Liver (tissue), 9 donors: ENCODE results near the gene TM4SF5. TPM values are rescaled to one million over a fixed set of nuclear protein-coding genes. Genes with fewer than 3 reads are reported as not detected.

Experiments used
- DNase-seq: peaks from one replicate; pipeline ENCODE4 v3.0.0-alpha.2; 2017; ENCODE audit warnings: low spot score
- H3K27ac ChIP-seq, 2 donors: one replicate each; pipeline ENCODE4 v1.7.0; 2013; ENCODE audit warnings: inconsistent platforms in 2 of 2, low read length in 2 of 2, control low read depth in 1 of 2, low read depth in 1 of 2, mild to moderate bottlenecking in 1 of 2
- H3K27me3 ChIP-seq, 4 donors: one replicate each; pipeline versions ENCODE4 v1.6.1 to v1.7.0; 2013; ENCODE audit warnings: low read length in 3 of 4, inconsistent platforms in 1 of 4, mild to moderate bottlenecking in 1 of 4, moderate library complexity in 1 of 4; ENCODE audit not compliant: control insufficient read depth in 4 of 4, insufficient read depth in 4 of 4
- H3K36me3 ChIP-seq, 4 donors: one replicate each; pipeline versions ENCODE4 v1.6.1 to v1.7.0; 2013; ENCODE audit warnings: low read length in 3 of 4, mild to moderate bottlenecking in 3 of 4, low read depth in 1 of 4, moderate library complexity in 1 of 4; ENCODE audit not compliant: control insufficient read depth in 4 of 4, insufficient read depth in 3 of 4
- H3K4me1 ChIP-seq, 4 donors: one replicate each; pipeline versions ENCODE4 v1.6.1 to v1.7.0; 2013; ENCODE audit warnings: low read length in 3 of 4, mild to moderate bottlenecking in 3 of 4, moderate library complexity in 1 of 4; ENCODE audit not compliant: control insufficient read depth in 4 of 4, insufficient read depth in 4 of 4
- H3K4me3 ChIP-seq, 3 donors: one replicate each; pipeline versions ENCODE4 v1.6.1 to v1.7.0; 2013; ENCODE audit warnings: low read length in 3 of 3, control low read depth in 1 of 3, low read depth in 1 of 3, mild to moderate bottlenecking in 1 of 3
- H3K9ac ChIP-seq, 2 donors: one replicate each; pipeline ENCODE4 v1.7.0; 2013; ENCODE audit warnings: low read length in 2 of 2, mild to moderate bottlenecking in 2 of 2, moderate library complexity in 2 of 2, control low read depth in 1 of 2, low read depth in 1 of 2
- H3K9me3 ChIP-seq, 4 donors: one replicate each; pipeline versions ENCODE4 v1.6.1 to v1.7.0; 2013; ENCODE audit warnings: low read length in 3 of 4; ENCODE audit not compliant: control insufficient read depth in 4 of 4
- ATF3 ChIP-seq: IDR thresholded peaks from 2 replicates; pipeline ENCODE4 v1.6.1; 2016; ENCODE audit warnings: antibody characterized with exemption
- CTCF ChIP-seq: fragments of 150-350 bp; IDR thresholded peaks from 2 replicates; pipeline ENCODE4 v1.5.1; 2017; ENCODE audit warnings: improper control_type of control experiment, low read depth, low read length; ENCODE audit not compliant: missing input control
- EGR1 ChIP-seq, 2 donors: IDR thresholded peaks; 2 replicates each; pipeline ENCODE4 v1.6.1; 2016 to 2018; ENCODE audit warnings: antibody characterized with exemption in 2 of 2, low read depth in 2 of 2
- FOXA1 ChIP-seq: IDR thresholded peaks from 2 replicates; pipeline ENCODE4 v1.6.1; 2016; ENCODE audit warnings: antibody characterized with exemption
- FOXA2 ChIP-seq: IDR thresholded peaks from 2 replicates; pipeline ENCODE4 v1.6.1; 2016; ENCODE audit warnings: antibody characterized with exemption
- GABPA ChIP-seq, 2 donors: IDR thresholded peaks in 1 of 2; conservative IDR thresholded peaks in 1 of 2; 2 replicates each; pipeline ENCODE4 v1.6.1; 2016; ENCODE audit warnings: antibody characterized with exemption in 2 of 2, mild to moderate bottlenecking in 1 of 2, moderate library complexity in 1 of 2
- HNF4A ChIP-seq, 2 donors: conservative IDR thresholded peaks; 2 replicates each; pipeline ENCODE4 v1.6.1; 2016; ENCODE audit warnings: antibody characterized with exemption in 2 of 2, mild to moderate bottlenecking in 2 of 2
- HNF4G ChIP-seq: IDR thresholded peaks from 2 replicates; pipeline ENCODE4 v1.6.1; 2016; ENCODE audit warnings: antibody characterized with exemption
- JUND ChIP-seq, 2 donors: IDR thresholded peaks; 2 replicates each; pipeline ENCODE4 v1.6.1; 2016; ENCODE audit warnings: antibody characterized with exemption in 2 of 2
- MAX ChIP-seq: IDR thresholded peaks from 2 replicates; pipeline ENCODE4 v1.6.1; 2016; ENCODE audit warnings: antibody characterized with exemption
- NR2F2 ChIP-seq: IDR thresholded peaks from 2 replicates; pipeline ENCODE4 v1.6.1; 2016; ENCODE audit warnings: antibody characterized with exemption
- RAD21 ChIP-seq, 2 donors: IDR thresholded peaks; 2 replicates each; pipeline ENCODE4 v1.6.1; 2016; ENCODE audit warnings: antibody characterized with exemption in 2 of 2, mild to moderate bottlenecking in 2 of 2
- REST ChIP-seq: IDR thresholded peaks from 2 replicates; pipeline ENCODE4 v1.6.1; 2016; ENCODE audit warnings: antibody characterized with exemption, mild to moderate bottlenecking
- RXRA ChIP-seq, 2 donors: IDR thresholded peaks; 2 replicates each; pipeline ENCODE4 v1.6.1; 2017 to 2018; ENCODE audit warnings: antibody characterized with exemption in 2 of 2, mild to moderate bottlenecking in 1 of 2
- SP1 ChIP-seq: IDR thresholded peaks from 2 replicates; pipeline ENCODE4 v1.6.1; 2018; ENCODE audit warnings: antibody characterized with exemption, mild to moderate bottlenecking
- TAF1 ChIP-seq: conservative IDR thresholded peaks from 2 replicates; pipeline ENCODE4 v1.6.1; 2016; ENCODE audit warnings: antibody characterized with exemption, mild to moderate bottlenecking
- YY1 ChIP-seq: IDR thresholded peaks from 2 replicates; pipeline ENCODE4 v1.6.1; 2016; ENCODE audit warnings: antibody characterized with exemption, mild to moderate bottlenecking
- ZBTB33 ChIP-seq: IDR thresholded peaks from 2 replicates; pipeline ENCODE4 v1.6.1; 2016; ENCODE audit warnings: antibody characterized with exemption
- WGBS: extraction: QIAGEN DNeasy Blood & Tissue Kit; methylation state at CpG from one replicate; pipeline ENCODE4 v1.1.7; 2013; 5-methylcytosine and 5-hydroxymethylcytosine counted together
- polyA plus RNA-seq, 2 donors: library from polyadenylated mRNA; stranded (reverse) in 1 of 2; unstranded in 1 of 2; fragments of 200-250 nt in 1 of 2; fragments of >200 nt in 1 of 2; fragmentation: Nextera tagmentation in 1 of 2; extraction: Ambion mirVana in 1 of 2; gene quantifications; one replicate each; pipeline versions ENCODE4 v1.2.1 to v1.2.3, GENCODE V29; 2013 to 2015
- total RNA-seq, 2 donors: library from RNA; depleted of rRNA; stranded (reverse); fragments of >200 nt; gene quantifications; one replicate each; pipeline ENCODE4 v1.2.3, GENCODE V29; 2014
- donor health status: healthy.
- donor health status: healthy.
- donor health status: healthy.
- donor health status: healthy.
- donor health status: healthy.

The TM4SF5 gene
- total and polyA plus RNA-seq, 4 donors: 20.1 to 309 (median 115) TPM

GRCh38 chr17:4777969-4778760, 6.5 kb downstream of the TM4SF5 start (continued):
- no peak for TF ChIP-seq FOXA2
- no peak for TF ChIP-seq HNF4G
- no peak for TF ChIP-seq YY1
- TF ChIP-seq FOXA1: no peak
- TF ChIP-seq JUND (IDR thresholded peaks at IDR 0.05): no peak
- no peak for TF ChIP-seq GABPA (IDR thresholded peaks at IDR 0.05 in 1 of 2, conservative IDR thresholded peaks at IDR 0.05 in 1 of 2)
- no peak for TF ChIP-seq SP1

- no peak overlapping the region for H3K9ac ChIP-seq
- H3K4me1 ChIP-seq: no peaks in the 10 kb centered on the region
- H3K27me3 ChIP-seq: no peaks in the 10 kb centered on the region
- H3K9me3 ChIP-seq: no peaks in the 10 kb centered on the region
- 84% methylated on average over 11 of the region's 11 CpGs for WGBS
- H3K36me3 ChIP-seq: peaks cover 0 to 3% (median under 1%) of the 10 kb centered on the region in 4 donors
- no peak for DNase-seq
- no peak for TF ChIP-seq REST
- TF ChIP-seq GABPA (IDR thresholded peaks at IDR 0.05 in 1 of 2, conservative IDR thresholded peaks at IDR 0.05 in 1 of 2): no peak
- no peak for TF ChIP-seq EGR1 (IDR thresholded peaks at IDR 0.05; ENCODE audit: low read depth in 2 of 2)
- TF ChIP-seq FOXA2: no peak
- TF ChIP-seq NR2F2: no peak
- no peak for TF ChIP-seq HNF4G
- no peak for TF ChIP-seq FOXA1
- TF ChIP-seq ATF3: no peak
- no peak for TF ChIP-seq HNF4A (conservative IDR thresholded peaks at IDR 0.05)
- TF ChIP-seq MAX: no peak
- no peak for TF ChIP-seq TAF1
- TF ChIP-seq CTCF: no peak
- TF ChIP-seq YY1: no peak
- no peak for TF ChIP-seq SP1
- no peak for TF ChIP-seq RXRA (IDR thresholded peaks at IDR 0.05)
- TF ChIP-seq RAD21 (IDR thresholded peaks at IDR 0.05): no peak
- no peak for TF ChIP-seq JUND (IDR thresholded peaks at IDR 0.05)
- no peak for TF ChIP-seq ZBTB33
- no peak overlapping the region for H3K4me3 ChIP-seq
- H3K27ac ChIP-seq: no peak overlapping the region
These were observed 8.8 kb downstream of the TM4SF5 start for GRCh38 chr17:4780325-4780955.
